Measurements from ENCODE around the gene NAPB.

DNA sequence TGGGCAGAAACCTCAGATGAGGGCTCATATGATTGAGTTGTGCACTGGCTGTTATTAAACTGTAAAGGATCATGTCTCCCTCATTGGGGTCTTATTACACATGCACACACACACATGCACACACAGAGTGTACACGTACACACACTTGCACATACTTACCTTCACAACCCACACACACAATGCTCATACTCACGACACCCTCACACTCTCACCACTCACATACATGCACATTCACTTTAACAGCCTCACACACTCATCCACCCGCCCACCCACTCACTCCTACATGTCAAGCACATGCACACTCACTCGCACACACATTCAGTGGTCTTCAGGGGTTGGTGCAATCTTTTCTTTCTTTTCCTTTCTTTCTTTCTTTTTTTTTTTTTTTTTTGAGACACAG lies 23.6 kb upstream of the NAPB start:
- TF ChIP-seq, protein P1, sequence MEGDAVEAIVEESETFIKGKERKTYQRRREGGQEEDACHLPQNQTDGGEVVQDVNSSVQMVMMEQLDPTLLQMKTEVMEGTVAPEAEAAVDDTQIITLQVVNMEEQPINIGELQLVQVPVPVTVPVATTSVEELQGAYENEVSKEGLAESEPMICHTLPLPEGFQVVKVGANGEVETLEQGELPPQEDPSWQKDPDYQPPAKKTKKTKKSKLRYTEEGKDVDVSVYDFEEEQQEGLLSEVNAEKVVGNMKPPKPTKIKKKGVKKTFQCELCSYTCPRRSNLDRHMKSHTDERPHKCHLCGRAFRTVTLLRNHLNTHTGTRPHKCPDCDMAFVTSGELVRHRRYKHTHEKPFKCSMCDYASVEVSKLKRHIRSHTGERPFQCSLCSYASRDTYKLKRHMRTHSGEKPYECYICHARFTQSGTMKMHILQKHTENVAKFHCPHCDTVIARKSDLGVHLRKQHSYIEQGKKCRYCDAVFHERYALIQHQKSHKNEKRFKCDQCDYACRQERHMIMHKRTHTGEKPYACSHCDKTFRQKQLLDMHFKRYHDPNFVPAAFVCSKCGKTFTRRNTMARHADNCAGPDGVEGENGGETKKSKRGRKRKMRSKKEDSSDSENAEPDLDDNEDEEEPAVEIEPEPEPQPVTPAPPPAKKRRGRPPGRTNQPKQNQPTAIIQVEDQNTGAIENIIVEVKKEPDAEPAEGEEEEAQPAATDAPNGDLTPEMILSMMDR (IDR thresholded peaks at IDR 0.05): no peak
- TF ChIP-seq POLR2A (IDR thresholded peaks at IDR 0.05): no peak
